Measurements from ENCODE around the gene RRBP1. TPM values are rescaled to one million over a fixed set of nuclear protein-coding genes. Genes with fewer than 3 reads are reported as not detected.

RRBP1 gene
- total and polyA plus RNA-seq, 3 donors from 2014 or later = 93.8 to 146 (median 144) TPM

DNA sequence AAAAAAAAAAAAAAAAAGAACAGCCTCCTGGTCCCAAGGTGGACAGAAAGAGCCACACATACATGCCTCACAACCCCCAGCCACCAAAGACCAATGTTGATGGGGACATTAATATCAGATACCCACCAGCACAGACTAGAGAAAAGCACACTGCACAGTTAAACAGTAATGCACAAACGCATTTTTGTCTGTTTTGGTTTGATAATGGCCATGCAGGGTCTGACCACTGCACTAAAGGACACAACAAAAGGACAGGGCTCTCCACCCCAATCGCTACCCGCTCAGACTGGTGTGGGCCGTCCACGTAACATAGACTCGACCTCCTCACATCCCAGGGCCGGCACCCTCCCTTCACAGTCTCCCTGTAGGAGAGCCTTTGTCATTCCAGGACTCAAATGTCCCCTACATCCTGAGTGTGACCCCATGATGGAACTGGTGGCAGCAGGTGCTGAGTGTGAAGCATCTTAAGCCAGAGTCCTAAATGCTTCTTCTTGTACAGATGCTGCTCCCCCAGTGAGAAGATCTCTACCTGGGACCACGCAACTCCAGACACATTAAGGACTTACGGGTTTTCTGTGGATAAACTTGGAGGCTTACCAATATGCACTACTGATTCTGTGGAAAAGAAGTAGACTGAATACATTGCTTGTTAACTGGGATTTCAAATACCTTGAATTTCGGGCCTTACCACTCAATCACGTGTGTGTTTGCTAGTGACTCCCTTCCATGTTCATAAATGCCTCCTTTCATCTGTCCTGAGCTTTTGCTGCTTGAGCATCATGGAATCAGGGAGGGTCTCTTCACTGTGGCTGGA, 28.0 kb downstream of the RRBP1 start:
- intact Hi-C loops (cut with DNase I; ENCODE audit: low total_unique reads) = no loop called here
- no peak overlapping the region for H3K27ac ChIP-seq
- DNase-seq = no peak

GRCh38 chr20:17652411-17652810, 29.6 kb downstream of the RRBP1 start:
- no peak overlapping the region for H3K4me3 ChIP-seq
- peaks cover 24% of the 10 kb centered on the region for H3K4me1 ChIP-seq
- WGBS, 2 donors = 89 to 96% methylated on average over 7 to 10 of the region's 10 CpGs
- DNase-seq = no peak
- TF ChIP-seq CTCF (IDR thresholded peaks at IDR 0.05) = no peak
- no peak for TF ChIP-seq POLR2A (IDR thresholded peaks at IDR 0.05)
- H3K27me3 ChIP-seq = no peaks in the 10 kb centered on the region
- no peak overlapping the region for H3K27ac ChIP-seq
- no peaks in the 10 kb centered on the region for H3K9me3 ChIP-seq
- intact Hi-C loops (cut with DNase I; ENCODE audit: low total_unique reads) = no loop called here
- H3K36me3 ChIP-seq (ENCODE audit: low read depth, missing control alignments) = no peaks in the 10 kb centered on the region

More for the DNA sequence above, 28.0 kb downstream of the RRBP1 start:
- no peaks in the 10 kb centered on the region for H3K36me3 ChIP-seq (ENCODE audit: low read depth, missing control alignments)
- no peak overlapping the region for H3K4me3 ChIP-seq
- H3K4me1 ChIP-seq = peaks cover 15% of the 10 kb centered on the region
- WGBS, 2 donors = 95% methylated on average over 5 to 11 of the region's 11 CpGs
- no peaks in the 10 kb centered on the region for H3K27me3 ChIP-seq
- no peak for TF ChIP-seq POLR2A (IDR thresholded peaks at IDR 0.05)
- TF ChIP-seq CTCF (IDR thresholded peaks at IDR 0.05) = no peak
- H3K9me3 ChIP-seq = no peaks in the 10 kb centered on the region

DNA sequence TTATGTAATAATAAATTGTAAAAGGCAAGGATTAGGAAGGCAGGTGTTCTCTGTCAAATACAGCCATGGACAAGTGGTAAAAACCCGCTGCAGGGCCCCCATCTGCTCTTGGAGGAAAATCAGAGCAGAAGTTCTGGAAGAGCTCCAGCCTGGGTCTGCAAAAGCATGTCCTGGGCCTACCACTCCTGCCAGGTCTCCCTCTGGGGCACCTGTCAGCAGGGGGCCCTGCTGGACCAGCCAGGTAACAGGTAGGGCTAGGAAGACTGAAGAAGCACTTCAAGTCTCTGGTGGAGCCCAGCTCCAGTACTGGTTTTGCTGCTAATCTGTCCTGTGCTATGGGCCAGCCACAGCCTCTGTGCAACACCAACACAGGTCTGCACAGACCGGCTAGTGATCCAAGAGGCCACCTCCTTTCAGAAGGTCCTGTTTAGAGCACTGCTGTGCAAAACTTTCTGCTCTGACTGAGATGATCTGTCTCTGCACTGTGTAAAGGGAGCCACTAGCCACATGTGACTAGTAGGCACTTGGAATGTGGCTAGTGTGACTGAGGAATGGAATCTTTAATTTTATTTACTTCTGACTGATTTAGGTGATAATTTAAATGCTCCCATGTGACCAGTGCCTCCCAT, 30.2 kb downstream of the RRBP1 start:
- intact Hi-C loops (cut with DNase I; ENCODE audit: low total_unique reads) = no loop called here
- WGBS, 2 donors = 80 to 96% methylated on average over 2 of the region's 2 CpGs
- no peak for DNase-seq
- TF ChIP-seq CTCF (IDR thresholded peaks at IDR 0.05) (no peak), POLR2A (IDR thresholded peaks at IDR 0.05) (no peak)
- no peak overlapping the region for H3K27ac ChIP-seq
- no peaks in the 10 kb centered on the region for H3K27me3 ChIP-seq
- peaks cover 30% of the 10 kb centered on the region for H3K4me1 ChIP-seq
- no peak overlapping the region for H3K4me3 ChIP-seq
- no peaks in the 10 kb centered on the region for H3K36me3 ChIP-seq (ENCODE audit: low read depth, missing control alignments)
- no peaks in the 10 kb centered on the region for H3K9me3 ChIP-seq

GRCh38 chr20:17651129-17651759, 30.8 kb downstream of the RRBP1 start:
- intact Hi-C loops (cut with DNase I; ENCODE audit: low total_unique reads) = no loop called here
- Histone ChIP-seq H3K9me3 (no peaks in the 10 kb centered on the region), H3K4me1 (peaks cover 36% of the 10 kb centered on the region), H3K27ac (no peak overlapping the region), H3K36me3 (ENCODE audit: low read depth, missing control alignments) (no peaks in the 10 kb centered on the region), H3K27me3 (no peaks in the 10 kb centered on the region), H3K4me3 (no peak overlapping the region)
- DNase-seq = no peak
- TF ChIP-seq CTCF (IDR thresholded peaks at IDR 0.05) = no peak
- no peak for TF ChIP-seq POLR2A (IDR thresholded peaks at IDR 0.05)
- WGBS, 2 donors = 63 to 69% methylated on average over 11 of the region's 11 CpGs
